Peyer's patch (tissue), 4 donors: ENCODE measurements around the gene SYNCRIP. TPM values are rescaled to one million over a fixed set of nuclear protein-coding genes. Genes with fewer than 3 reads are reported as not detected.
"Not testable (repeated sequence)": the region's sequence is repeated elsewhere in the genome, so short reads cannot be mapped to it uniquely, and the experiment has no call there.

ENCODE experiments used
- DNase-seq, 3 donors: peaks; one replicate each; pipeline ENCODE4 v3.0.0-alpha.2; 2017 to 2019
- H3K27ac ChIP-seq, 4 donors: fragments of 200-600 bp; sonication (generic); one replicate each; pipeline ENCODE4 v1.5.1; 2016 to 2019
- H3K27me3 ChIP-seq, 2 donors: fragments of 200-600 bp; sonication (generic); one replicate each; pipeline ENCODE4 v1.5.1; 2019
- H3K36me3 ChIP-seq, 3 donors: fragments of 200-600 bp; sonication (generic); one replicate each; pipeline ENCODE4 v1.5.1; 2016 to 2019
- H3K4me1 ChIP-seq, 4 donors: fragments of 200-600 bp; sonication (generic); one replicate each; pipeline ENCODE4 v1.5.1; 2016 to 2019
- H3K4me3 ChIP-seq, 4 donors: fragments of 200-600 bp; sonication (generic); 1 replicate in 3 of 4; 2 replicates in 1 of 4; pipeline ENCODE4 v1.5.1; 2016 to 2019; ENCODE audit warnings: mild to moderate bottlenecking in 1 of 4
- H3K9me3 ChIP-seq, 4 donors: fragments of 200-600 bp; sonication (generic); one replicate each; pipeline ENCODE4 v1.5.1; 2016 to 2019; ENCODE audit warnings: mild to moderate bottlenecking in 1 of 4
- POLR2A ChIP-seq, 2 donors: fragments of 450-650 bp; IDR thresholded peaks; one replicate each; pipeline ENCODE4 v1.5.1; 2017; ENCODE audit warnings: antibody characterized with exemption in 2 of 2, mild to moderate bottlenecking in 2 of 2, moderate library complexity in 2 of 2
- small RNA-seq, 2 donors: library from RNA; depleted of rRNA; stranded (forward); fragments of <200 nt; gene quantifications; one replicate each; pipeline ENCODE3, GENCODE V24; 2016
- total RNA-seq, 4 donors: library from RNA; depleted of rRNA; stranded (reverse); fragments of >200 nt; gene quantifications; one replicate each; pipeline ENCODE4 v1.1.0, GENCODE V29; 2016
- TF ChIP-seq, protein P1 (sequence below), 6 experiments: fragments of 450-650 bp in 4 of 6; fragments of 200-600 bp in 2 of 6; sonication (generic) in 1 of 6; IDR thresholded peaks; one replicate each; pipeline ENCODE4 v1.5.1; 2017 to 2019; ENCODE audit warnings: antibody characterized with exemption in 6 of 6, mild to moderate bottlenecking in 3 of 6, moderate library complexity in 1 of 6

Gene SYNCRIP
- total RNA-seq, 4 donors from 2014 or later = 32.4 to 52.8 (median 37.8) TPM

- Histone ChIP-seq H3K4me3 (no peak overlapping the region), H3K27ac (no peak overlapping the region), H3K4me1 (no peaks in the 10 kb centered on the region), H3K27me3 (no peaks in the 10 kb centered on the region), H3K9me3 (no peaks in the 10 kb centered on the region), H3K36me3 (peaks cover 0 to 55% (median 0%) of the 10 kb centered on the region in 3 donors)
- no peak for TF ChIP-seq POLR2A (IDR thresholded peaks at IDR 0.05)
- TF ChIP-seq, protein P1, sequence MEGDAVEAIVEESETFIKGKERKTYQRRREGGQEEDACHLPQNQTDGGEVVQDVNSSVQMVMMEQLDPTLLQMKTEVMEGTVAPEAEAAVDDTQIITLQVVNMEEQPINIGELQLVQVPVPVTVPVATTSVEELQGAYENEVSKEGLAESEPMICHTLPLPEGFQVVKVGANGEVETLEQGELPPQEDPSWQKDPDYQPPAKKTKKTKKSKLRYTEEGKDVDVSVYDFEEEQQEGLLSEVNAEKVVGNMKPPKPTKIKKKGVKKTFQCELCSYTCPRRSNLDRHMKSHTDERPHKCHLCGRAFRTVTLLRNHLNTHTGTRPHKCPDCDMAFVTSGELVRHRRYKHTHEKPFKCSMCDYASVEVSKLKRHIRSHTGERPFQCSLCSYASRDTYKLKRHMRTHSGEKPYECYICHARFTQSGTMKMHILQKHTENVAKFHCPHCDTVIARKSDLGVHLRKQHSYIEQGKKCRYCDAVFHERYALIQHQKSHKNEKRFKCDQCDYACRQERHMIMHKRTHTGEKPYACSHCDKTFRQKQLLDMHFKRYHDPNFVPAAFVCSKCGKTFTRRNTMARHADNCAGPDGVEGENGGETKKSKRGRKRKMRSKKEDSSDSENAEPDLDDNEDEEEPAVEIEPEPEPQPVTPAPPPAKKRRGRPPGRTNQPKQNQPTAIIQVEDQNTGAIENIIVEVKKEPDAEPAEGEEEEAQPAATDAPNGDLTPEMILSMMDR (IDR thresholded peaks at IDR 0.05) = no peak
- no peak for DNase-seq
Observed at GRCh38 chr6:85568411-85568810, 74.3 kb downstream of the SYNCRIP start.

GRCh38 chr6:85565736-85566135 is 77.0 kb downstream of the SYNCRIP start:
- peaks cover 0 to 50% (median 0%) of the 10 kb centered on the region in 3 donors for H3K36me3 ChIP-seq
- H3K9me3 ChIP-seq = no peaks in the 10 kb centered on the region
- no peak overlapping the region for H3K27ac ChIP-seq
- no peak overlapping the region for H3K4me3 ChIP-seq
- TF ChIP-seq, protein P1 (IDR thresholded peaks at IDR 0.05) = no peak
- no peak for TF ChIP-seq POLR2A (IDR thresholded peaks at IDR 0.05)
- H3K27me3 ChIP-seq = no peaks in the 10 kb centered on the region
- no peak for DNase-seq
- no peaks in the 10 kb centered on the region for H3K4me1 ChIP-seq

DNA sequence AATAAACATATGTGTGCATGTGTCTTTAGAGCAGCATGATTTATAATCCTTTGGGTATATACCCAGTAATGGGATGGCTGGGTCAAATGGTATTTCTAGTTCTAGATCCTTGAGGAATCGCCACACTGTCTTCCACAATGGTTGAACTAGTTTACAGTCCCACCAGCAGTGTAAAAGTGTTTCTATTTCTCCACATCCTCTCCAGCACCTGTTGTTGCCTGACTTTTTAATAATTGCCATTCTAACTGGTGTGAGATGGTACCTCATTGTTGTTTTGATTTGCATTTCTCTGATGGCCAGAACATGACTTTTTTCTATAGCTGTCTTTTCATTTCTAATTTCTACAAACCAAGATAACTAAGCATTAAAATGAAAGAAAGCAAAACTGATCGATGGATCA is 78.5 kb downstream of the SYNCRIP start:
- H3K4me3 ChIP-seq, H3K9me3 ChIP-seq, H3K4me1 ChIP-seq, DNase-seq, H3K27me3 ChIP-seq, H3K27ac ChIP-seq: not testable (repeated sequence)
- peaks cover 0 to 52% (median 0%) of the 10 kb centered on the region in 3 donors for H3K36me3 ChIP-seq

Small RNA genes lying within 50 kb of the gene (small RNA-seq; reads per million reads assigned to genes)
- gene SNORD50B = 0 reads per million in 2 donors

Other genes with a start within 250 kb of the SYNCRIP start
- gene NT5E, start 192.8 kb downstream of the SYNCRIP start, total RNA-seq = 10 to 100 TPM; 14.7 to 40.6 (median 22.7) TPM
- 100 to 1,000 TPM in 3 of 4 donors, 10 to 100 TPM in 1; 91.2 to 123 (median 103) TPM for gene SNX14, start 49.0 kb downstream of the SYNCRIP start, total RNA-seq